ENCODE measurements around the gene NF2.

Gene NF2

GRCh38 chr22:29700206-29700899, 96.9 kb downstream of the NF2 start:
- Histone ChIP-seq H3K27ac (peak overlapping the region; percentile 91), H3K79me2 (no peaks in the 10 kb centered on the region), H3K9ac (no peak overlapping the region), H3K36me3 (ENCODE audit: control insufficient read depth, insufficient read depth, low read length) (no peaks in the 10 kb centered on the region), H3K4me3 (ENCODE audit: low read depth, low read length) (no peak overlapping the region), H3K4me1 (peaks cover 20% of the 10 kb centered on the region), H3K27me3 (ENCODE audit: control insufficient read depth, insufficient read depth, low read length) (no peaks in the 10 kb centered on the region), H3K4me2 (ENCODE audit: low read length) (no peak overlapping the region), H3K9me3 (ENCODE audit: control insufficient read depth, low read length) (no peaks in the 10 kb centered on the region), H2AFZ (no peak overlapping the region)
- no peak for TF ChIP-seq CTCF (IDR thresholded peaks at IDR 0.05)

- Histone ChIP-seq H3K27ac (peak overlapping the region; percentile 91), H3K36me3 (ENCODE audit: control insufficient read depth, insufficient read depth, low read length) (no peaks in the 10 kb centered on the region), H2AFZ (no peak overlapping the region), H3K4me1 (peaks cover 20% of the 10 kb centered on the region), H3K27me3 (ENCODE audit: control insufficient read depth, insufficient read depth, low read length) (no peaks in the 10 kb centered on the region), H3K79me2 (no peaks in the 10 kb centered on the region), H3K9me3 (ENCODE audit: control insufficient read depth, low read length) (no peaks in the 10 kb centered on the region), H3K4me2 (ENCODE audit: low read length) (no peak overlapping the region), H3K9ac (no peak overlapping the region), H3K4me3 (ENCODE audit: low read depth, low read length) (no peak overlapping the region)
- no peak for TF ChIP-seq CTCF (IDR thresholded peaks at IDR 0.05)
Measured at GRCh38 chr22:29700900-29701154, 97.4 kb downstream of the NF2 start.

DNA sequence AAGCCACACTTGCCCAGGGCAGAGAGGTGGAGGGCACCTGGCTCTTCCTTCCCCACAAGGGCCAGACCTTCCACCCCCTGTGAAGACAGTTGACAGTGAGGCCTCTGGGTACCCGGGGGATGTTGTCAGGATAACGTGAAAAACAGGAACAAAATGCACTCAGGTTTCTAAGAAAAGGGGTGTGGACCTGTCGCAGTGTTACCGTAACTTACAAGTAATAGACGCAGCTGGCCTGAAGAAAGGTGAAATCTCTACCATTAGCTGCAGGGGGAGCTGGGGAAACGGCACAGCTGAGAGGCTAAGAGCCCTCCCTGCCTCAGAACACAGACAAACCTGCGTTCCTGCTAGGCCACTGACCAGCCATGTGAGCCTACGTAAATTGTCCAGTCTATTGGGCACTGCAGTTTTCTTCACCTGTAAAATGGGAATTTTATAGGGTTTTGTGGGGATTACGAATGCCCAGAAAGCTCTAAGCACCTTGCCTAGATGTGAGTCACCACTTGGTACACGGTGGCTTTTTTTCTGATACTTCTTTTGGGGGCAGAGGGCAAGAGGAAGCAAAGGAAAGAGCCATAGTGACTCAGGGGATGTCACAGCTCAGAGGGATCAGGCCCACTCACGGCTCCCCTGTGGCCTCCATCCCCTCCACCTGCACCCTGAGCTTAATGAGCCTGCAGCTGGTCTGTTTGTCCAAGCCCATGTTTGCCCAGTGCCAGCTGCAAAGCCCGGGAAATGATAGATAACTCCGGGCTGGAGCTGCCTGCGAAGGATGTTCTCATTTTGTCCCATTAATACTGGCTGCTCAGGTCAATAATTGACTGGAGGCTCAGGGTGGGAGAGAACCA, 97.9 kb downstream of the NF2 start:
- no peak overlapping the region for H2AFZ ChIP-seq
- H3K9me3 ChIP-seq (ENCODE audit: control insufficient read depth, low read length), result no peaks in the 10 kb centered on the region
- no peaks in the 10 kb centered on the region for H3K27me3 ChIP-seq (ENCODE audit: control insufficient read depth, insufficient read depth, low read length)
- no peak for TF ChIP-seq CTCF (IDR thresholded peaks at IDR 0.05)
- H3K4me3 ChIP-seq (ENCODE audit: low read depth, low read length), result no peak overlapping the region
- H3K36me3 ChIP-seq (ENCODE audit: control insufficient read depth, insufficient read depth, low read length), result no peaks in the 10 kb centered on the region
- H3K9ac ChIP-seq, result no peak overlapping the region
- H3K79me2 ChIP-seq, result no peaks in the 10 kb centered on the region
- H3K4me2 ChIP-seq (ENCODE audit: low read length), result no peak overlapping the region
- H3K4me1 ChIP-seq, result peaks cover 20% of the 10 kb centered on the region
- H3K27ac ChIP-seq, result peak overlapping the region; percentile 91

GRCh38 chr22:29702000-29702930, 98.8 kb downstream of the NF2 start:
- Histone ChIP-seq H3K36me3 (ENCODE audit: control insufficient read depth, insufficient read depth, low read length) (no peaks in the 10 kb centered on the region), H2AFZ (no peak overlapping the region), H3K27ac (peak overlapping the region; percentile 91), H3K9ac (no peak overlapping the region), H3K4me3 (ENCODE audit: low read depth, low read length) (no peak overlapping the region), H3K4me2 (ENCODE audit: low read length) (no peak overlapping the region), H3K27me3 (ENCODE audit: control insufficient read depth, insufficient read depth, low read length) (no peaks in the 10 kb centered on the region), H3K4me1 (peaks cover 20% of the 10 kb centered on the region), H3K79me2 (no peaks in the 10 kb centered on the region), H3K9me3 (ENCODE audit: control insufficient read depth, low read length) (no peaks in the 10 kb centered on the region)
- TF ChIP-seq CTCF (IDR thresholded peaks at IDR 0.05), result no peak
